Measurements from ENCODE around the gene ADIG.

Gene ADIG

DNA sequence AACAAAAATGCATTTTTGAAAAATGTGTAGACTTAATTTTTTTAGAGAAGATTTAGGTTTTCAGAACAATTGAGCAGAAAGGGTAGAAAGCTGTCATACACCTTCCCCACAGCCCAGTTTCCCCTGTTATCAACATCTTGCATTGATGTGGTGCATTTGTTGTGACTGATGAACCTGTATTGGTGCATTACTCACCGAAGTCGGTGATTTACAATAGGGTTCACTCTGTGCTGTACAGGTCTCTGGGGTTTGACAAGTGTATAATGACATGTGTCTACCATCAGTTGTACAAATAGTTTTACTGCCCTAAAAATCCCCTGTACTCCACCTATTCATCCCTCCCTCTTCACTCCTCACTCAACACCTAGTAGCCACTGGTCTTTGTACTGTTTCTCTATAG, 23.8 kb upstream of the ADIG start:
- TF ChIP-seq, protein P1, sequence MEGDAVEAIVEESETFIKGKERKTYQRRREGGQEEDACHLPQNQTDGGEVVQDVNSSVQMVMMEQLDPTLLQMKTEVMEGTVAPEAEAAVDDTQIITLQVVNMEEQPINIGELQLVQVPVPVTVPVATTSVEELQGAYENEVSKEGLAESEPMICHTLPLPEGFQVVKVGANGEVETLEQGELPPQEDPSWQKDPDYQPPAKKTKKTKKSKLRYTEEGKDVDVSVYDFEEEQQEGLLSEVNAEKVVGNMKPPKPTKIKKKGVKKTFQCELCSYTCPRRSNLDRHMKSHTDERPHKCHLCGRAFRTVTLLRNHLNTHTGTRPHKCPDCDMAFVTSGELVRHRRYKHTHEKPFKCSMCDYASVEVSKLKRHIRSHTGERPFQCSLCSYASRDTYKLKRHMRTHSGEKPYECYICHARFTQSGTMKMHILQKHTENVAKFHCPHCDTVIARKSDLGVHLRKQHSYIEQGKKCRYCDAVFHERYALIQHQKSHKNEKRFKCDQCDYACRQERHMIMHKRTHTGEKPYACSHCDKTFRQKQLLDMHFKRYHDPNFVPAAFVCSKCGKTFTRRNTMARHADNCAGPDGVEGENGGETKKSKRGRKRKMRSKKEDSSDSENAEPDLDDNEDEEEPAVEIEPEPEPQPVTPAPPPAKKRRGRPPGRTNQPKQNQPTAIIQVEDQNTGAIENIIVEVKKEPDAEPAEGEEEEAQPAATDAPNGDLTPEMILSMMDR (IDR thresholded peaks at IDR 0.05; ENCODE audit: low read depth, low read length) = no peak
- no peak for DNase-seq (ENCODE audit: extremely low read depth, low read depth)

DNA sequence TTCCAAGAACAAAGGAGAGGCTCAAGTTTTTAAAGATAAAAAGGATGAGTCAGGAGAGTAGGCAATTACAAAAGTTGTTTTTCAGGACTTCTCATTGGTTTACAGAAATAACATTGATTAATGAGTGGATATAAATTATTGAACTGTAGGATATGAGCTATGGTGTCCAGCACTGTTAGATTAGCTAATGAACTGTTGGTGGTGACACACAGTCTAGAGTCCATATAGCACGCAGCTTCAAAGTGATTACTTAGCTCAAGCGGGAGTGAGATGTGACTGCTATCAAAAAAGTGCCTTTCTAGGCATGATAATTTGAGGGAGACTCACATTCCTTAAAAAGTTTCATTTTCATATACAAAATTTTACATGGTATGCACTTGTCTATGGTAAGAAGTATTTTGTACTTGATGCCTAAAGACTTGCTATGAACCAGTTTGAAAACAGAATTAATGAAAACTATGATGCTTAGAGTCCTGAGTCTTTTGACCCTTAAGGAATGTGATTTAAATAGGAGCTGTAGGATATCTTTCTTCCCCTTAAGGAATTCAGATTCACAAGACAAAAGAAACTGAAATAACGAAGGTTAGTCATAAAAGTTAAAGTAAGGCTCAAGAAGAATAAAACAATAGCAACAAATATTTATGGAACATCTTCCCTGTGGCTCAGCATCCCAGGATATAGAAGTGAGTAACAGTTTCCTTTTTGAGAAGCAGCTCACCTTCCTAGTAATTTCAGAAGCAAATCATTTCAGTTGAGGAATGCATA, 22.2 kb upstream of the ADIG start:
- DNase-seq (ENCODE audit: extremely low read depth, low read depth) = no peak
- TF ChIP-seq, protein P1 (IDR thresholded peaks at IDR 0.05; ENCODE audit: low read depth, low read length) = no peak

DNA sequence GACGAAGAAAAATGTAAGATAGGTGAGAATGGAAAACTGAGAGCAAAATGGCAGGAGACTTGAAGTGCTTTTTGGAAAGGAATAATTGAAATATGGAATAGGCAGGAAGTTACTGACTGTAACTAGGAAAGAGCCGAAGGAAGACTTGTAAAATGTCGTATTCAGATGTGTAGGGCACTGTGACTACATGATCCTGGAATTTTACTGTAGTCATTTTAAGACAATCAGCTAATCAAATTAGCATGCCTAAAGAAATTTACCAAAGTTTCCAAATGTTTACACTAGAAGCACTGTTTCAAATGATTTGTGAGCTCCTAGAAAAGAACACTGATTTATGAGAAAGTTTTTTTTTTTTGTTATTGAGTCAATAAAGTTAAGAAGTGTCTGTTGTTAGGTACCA, 21.2 kb upstream of the ADIG start:
- TF ChIP-seq, protein P1 (IDR thresholded peaks at IDR 0.05; ENCODE audit: low read depth, low read length) = no peak
- DNase-seq (ENCODE audit: extremely low read depth, low read depth) = no peak

GRCh38 chr20:38563802-38564431, 17.1 kb upstream of the ADIG start:
- TF ChIP-seq, protein P1 (IDR thresholded peaks at IDR 0.05; ENCODE audit: low read depth, low read length) = no peak
- DNase-seq (ENCODE audit: extremely low read depth, low read depth) = no peak

DNA sequence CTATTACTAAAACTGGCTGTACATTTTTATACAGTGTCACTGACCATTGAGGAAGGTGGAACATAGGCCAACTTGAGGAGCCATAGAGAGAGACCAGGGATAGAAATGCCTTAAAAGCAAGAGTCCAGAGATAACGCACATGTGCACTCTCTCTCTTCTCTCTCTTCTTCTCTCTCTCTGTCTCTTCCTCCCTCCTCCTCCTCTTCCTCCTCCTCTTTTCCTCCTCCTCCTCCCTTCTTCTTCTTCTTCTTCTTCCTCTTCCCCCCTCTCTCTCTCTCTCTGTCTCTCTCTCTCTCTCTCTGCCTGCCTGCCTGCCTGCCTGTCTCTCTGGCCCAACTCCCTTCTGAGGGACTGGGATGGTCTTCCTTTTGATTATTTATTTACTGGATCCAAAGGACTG, 16.3 kb upstream of the ADIG start:
- TF ChIP-seq, protein P1 (IDR thresholded peaks at IDR 0.05; ENCODE audit: low read depth, low read length) = no peak
- no peak for DNase-seq (ENCODE audit: extremely low read depth, low read depth)

DNA sequence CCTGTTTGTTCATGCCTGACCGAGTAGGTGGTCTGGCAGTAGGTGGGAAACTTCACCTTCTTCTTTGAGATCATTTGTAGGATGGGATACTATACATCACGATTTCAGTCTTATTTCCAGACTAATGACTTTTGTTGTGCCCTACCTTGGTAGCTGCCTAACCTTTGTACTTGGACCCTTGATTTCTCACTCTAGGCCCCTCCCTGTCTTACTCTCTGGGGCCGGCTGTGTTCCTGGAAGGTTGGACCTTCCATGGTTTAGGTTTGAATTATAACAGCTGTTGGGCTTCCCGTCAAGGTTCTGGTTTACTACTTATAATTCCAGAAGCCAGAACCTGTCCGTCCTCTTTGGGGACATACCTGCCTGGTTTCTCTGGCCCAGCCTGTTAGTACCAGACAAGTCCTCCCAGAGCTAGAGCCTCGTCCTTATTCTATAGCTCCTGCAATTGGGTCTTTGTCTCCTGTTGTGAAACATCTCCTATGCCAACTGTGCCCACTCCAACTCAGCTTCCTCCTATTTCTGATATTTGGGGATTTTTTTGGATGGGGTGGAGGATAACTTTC, 14.9 kb upstream of the ADIG start:
- no peak for DNase-seq (ENCODE audit: extremely low read depth, low read depth)
- TF ChIP-seq, protein P1 (IDR thresholded peaks at IDR 0.05; ENCODE audit: low read depth, low read length) = no peak
